ENCODE results near the gene CADPS.

Gene CADPS

DNA sequence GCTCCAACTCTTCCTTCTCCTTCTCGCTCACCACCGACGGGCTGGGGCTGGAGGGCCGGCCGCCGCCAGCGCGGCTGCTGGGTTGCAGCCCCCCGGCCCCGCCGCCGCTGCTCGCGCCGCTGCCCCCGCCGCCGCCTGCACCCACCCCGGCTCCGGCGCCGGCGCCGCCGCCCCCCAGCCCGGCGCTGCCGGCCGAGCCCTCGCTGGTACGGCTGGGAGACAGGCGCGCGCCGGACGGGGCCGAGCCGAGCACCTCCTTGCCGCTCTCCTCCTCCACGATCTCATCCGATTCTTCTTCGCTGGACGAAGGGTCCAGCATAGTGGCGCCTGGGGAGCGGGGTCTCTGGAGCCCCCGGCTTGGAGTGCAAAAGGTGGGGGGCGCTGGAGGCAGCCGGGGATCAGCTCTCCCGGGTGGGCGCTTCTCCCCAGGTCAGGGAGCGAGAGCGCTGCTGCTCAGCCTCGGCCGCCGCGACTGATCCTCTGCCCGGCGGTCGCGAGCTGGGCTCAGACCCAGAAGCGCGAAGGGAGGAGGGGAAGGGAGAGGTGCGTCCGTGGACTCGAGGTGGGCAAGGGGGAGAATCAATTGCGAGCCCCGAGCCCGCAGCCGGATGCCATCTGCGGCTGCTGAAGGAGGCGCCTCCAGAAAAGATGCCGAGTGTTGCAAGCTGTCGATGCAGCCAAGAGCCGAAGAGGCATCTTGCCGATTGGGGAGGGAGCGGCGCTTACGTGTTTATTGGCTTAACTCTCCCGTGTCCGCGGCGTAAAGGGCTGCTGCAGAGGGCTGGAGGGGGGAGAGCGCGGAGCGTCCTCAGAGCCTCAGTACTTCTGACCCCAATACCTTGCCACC is at the start of gene CADPS:
Gene CADPS, minus strand, starts transcription at position 706 of the 847 bp plus-strand sequence. Its CDS starts 387 bp downstream, at position 319.
- DNase-seq (ENCODE audit: low spot score), result no peak

DNA sequence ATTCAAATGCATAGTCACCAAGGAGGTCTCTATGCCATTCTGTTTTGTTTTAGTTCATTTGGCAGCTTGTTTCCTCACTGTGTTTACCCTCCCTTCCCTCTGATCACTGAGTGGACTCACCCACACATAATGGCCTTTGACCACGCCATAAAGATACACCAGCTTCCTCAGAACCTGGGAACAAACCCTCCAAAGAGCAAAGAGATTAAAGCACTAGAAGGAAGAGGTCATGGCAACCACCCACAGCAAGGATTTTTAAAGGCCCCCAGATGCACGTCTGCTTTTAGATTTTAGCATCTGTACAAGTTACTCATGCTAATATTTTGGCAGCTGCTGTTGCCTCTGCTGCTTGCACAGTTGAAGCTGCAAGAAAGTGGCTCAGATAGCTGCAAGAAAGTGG is 47.9 kb upstream of the CADPS start:
- no peak for DNase-seq (ENCODE audit: low spot score)

DNA sequence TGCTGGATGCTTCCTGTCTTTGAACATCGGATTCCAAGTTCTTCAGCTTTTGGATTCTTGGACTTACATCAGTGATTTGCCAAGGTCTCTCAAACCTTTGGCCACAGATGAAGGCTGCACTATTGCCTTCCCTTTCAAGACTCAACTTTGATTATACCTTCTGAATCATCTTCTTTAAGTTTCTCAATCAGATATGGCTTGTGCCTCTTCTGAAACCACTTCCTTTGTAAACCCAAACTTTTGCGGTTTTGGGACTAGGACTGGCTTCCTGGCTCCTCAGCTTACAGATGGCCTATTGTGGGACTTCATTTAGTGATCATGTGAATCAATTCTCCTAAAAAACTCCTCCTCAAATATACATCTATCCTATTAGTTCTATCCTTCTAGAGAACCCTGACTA is 47.1 kb upstream of the CADPS start:
- DNase-seq (ENCODE audit: low spot score), result no peak

DNA sequence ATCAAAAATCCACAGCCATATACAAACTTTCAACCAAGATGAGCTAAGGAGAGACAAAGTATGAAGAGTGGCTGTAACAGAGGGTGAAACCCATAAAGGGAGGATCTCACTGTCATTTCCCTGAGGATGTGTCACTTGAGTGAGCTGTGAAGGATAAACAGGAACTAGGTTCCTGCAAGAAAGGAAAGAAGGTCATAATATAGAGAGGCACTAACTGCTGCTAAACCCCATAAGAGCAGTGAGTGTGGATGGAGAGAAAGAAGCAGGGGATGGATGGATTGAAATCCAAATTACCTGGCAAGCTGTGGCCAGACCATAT is 45.2 kb upstream of the CADPS start:
- no peak for DNase-seq (ENCODE audit: low spot score)

- DNase-seq (ENCODE audit: low spot score), result no peak
These were observed 44.7 kb upstream of the CADPS start for GRCh38 chr3:62919784-62920465.

- DNase-seq (ENCODE audit: low spot score), result no peak
These were observed 43.6 kb upstream of the CADPS start for GRCh38 chr3:62918777-62919176.

DNA sequence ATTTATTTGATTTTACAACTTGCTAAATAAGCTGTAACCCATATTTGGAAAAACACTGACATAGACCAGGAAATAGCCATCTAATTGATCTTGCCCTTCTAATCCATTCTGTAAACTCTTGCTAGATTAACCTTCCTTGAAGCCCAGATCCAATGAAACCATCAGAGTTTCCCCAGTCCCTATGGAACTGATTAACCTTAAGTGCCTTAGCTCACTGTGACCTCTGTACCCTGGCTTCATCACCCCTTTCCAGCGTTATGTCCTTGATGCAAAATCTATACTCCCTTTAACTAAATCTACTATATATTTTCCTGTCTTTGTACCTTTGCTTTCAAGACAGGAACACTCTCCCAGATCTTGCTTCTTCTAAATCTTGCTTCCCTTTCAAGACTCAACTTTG is 42.9 kb upstream of the CADPS start:
- DNase-seq (ENCODE audit: low spot score), result no peak

GRCh38 chr3:62911526-62911925 is 36.3 kb upstream of the CADPS start:
- no peak for DNase-seq (ENCODE audit: low spot score)

- no peak for DNase-seq (ENCODE audit: low spot score)
These were observed 30.1 kb upstream of the CADPS start for GRCh38 chr3:62905331-62905730.

- no peak for DNase-seq (ENCODE audit: low spot score)
These were observed 23.6 kb upstream of the CADPS start for GRCh38 chr3:62898530-62899496.

DNA sequence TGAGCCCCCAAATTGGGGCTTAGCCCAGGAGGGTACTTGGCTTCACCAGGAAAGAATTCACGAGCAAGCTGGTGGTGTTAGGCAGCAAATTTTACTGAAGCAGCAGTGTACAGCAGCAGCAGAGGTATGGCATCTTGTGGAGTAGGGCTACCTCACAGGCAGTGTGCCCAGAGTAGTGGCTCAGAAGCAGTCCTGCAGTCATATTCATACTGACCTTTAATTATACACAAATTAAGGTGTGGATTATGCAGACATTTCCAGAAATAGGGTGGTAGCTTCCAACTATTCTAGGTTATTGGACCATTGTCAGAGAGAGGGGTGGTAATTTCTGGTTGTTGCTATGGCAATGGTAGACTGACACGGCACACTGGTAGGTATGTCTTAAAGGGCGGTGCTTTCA is 20.7 kb upstream of the CADPS start:
- no peak for DNase-seq (ENCODE audit: low spot score)

DNA sequence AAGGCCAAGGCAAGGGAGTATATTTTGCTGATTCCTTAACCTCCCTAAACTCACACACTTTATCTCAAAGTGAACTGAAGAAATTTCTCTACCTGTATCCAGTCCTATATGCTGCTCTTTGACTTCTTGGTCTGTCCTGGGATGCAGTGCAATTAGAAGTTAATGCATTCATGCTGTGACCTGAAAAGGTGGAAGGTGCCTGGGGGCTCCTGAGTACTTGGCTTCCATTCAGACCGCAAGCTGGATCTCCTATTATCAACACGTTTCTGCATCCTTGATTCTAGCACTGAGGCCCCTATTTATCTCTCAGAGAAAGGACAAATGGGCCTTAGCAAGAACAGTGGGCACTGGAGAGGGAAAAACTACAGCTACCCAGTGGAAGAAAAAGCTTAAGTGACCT is 17.7 kb upstream of the CADPS start:
- DNase-seq (ENCODE audit: low spot score), result no peak

- DNase-seq (ENCODE audit: low spot score), result no peak
These were observed 16.8 kb upstream of the CADPS start for GRCh38 chr3:62892045-62892444.

DNA sequence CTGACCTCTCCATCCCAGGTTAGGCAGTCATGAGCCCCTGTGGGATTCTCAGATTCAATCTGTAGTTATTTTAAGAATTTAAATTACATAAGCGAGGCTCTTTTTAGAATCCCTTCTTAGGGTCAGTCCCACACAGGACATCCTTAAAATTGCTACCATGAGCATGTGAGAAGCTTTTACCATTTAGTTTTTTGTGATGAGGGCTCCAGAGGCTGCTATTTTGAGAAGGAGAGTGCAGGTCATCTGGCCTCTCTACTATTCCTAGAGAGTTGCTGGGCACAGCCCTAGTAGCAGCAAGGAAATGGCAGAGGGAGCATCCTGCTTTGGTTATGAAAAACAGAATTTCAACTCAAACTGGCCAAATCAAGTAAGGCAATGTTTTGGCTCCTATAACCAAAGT is 13.6 kb upstream of the CADPS start:
- DNase-seq (ENCODE audit: low spot score), result no peak

DNA sequence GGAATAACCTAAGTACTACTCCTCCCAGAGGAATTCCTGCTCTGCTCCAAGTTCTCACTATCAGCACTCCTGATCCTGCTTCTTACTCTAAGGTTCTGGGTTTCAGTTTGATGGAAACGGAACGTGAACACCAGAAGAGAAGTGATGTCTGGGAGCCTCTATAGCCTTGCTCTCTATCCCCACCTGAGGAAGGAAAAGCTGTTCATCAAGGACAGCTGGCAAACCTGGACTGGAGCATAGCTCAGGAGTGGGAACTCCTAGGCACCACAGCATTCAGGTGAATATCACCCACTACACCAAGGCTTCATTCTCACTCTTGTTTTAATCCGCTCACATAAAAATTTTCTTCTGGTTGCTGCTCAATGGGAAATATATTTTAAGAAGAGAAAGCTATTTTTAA is 13.0 kb upstream of the CADPS start:
- DNase-seq (ENCODE audit: low spot score), result no peak

- DNase-seq (ENCODE audit: low spot score), result no peak
These were observed 9.9 kb upstream of the CADPS start for GRCh38 chr3:62885136-62885535.

DNA sequence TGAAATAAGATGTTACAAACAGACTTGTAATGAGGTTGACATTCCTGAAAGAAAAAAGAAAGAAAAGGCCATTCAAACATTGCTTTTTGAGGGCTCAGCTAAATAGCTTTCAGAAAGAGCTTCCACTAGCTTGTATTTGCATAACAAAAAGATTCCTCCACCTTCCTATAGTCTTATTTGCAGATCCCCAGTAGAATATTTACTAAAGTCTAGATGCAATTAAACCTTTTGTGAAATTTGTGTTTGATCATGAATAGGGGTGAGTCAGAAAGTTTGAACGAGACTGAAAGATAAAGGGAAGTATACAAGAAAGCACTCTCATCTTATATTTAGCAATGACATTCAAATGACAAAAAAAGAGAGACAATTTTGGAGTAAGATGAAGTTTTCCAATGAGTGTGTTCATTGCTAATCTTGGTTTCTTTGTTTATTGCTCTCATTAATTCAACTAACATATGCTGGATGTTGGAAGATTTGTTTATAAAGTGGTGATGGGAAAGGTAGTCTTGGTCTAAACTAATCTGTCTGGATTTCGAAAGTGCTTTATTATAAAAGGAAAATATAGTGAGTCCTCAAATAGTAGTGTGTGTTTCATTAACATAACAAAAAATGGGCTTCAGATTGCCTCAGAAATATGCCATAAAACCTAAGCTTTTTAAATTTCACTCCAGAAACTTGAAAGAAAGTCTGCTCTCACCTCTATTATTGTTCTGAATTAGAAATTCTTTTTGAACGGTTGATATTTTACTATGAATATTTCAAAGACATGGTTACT is 9.1 kb upstream of the CADPS start:
- no peak for DNase-seq (ENCODE audit: low spot score)

GRCh38 chr3:62882676-62883200 is 7.5 kb upstream of the CADPS start:
- DNase-seq (ENCODE audit: low spot score), result no peak

DNA sequence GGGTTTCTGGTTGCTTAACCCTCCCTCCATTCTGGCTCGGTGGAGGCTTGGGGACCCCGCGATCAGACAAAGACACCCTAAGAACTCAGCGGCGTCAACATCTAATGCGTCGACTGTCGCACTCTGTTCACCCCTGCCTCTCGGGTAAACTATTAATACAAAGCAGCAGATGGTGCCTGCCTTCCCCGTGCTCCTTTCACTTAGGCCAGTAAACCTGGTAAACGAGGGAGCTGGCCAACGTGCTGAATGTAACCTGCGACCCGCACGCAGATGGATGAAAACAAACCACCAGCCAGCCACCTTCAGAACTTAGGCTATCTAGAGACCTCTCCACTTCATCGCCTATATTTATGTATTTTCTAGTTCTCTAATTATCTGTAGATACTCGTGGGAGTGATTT is 848 bp upstream of the CADPS start:
- no peak for DNase-seq (ENCODE audit: low spot score)

DNA sequence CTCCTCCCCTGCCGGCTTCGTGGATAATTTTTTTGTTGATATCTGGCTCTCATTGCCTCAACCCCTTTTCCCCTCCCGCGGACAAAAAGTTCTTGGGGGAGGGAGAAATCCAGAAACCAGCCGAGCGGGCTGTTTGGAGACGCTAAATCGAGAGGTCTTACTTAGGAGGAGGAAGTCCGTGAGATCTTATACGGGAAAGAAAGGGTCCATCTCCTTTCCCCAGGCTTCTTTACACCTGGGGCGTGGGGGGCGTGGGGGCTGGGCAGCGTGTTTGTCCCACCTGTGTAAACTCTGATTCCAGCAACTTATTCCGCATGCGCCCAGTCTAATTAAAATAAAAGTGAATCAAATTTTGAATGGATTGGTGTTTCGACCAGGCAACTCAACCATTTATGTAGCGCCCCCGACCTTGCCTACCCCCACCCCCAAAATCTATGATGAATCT is 364 bp upstream of the CADPS start:
- DNase-seq (ENCODE audit: low spot score), result no peak
